ENCODE results near the gene ETNPPL.

- TF ChIP-seq, protein P1, sequence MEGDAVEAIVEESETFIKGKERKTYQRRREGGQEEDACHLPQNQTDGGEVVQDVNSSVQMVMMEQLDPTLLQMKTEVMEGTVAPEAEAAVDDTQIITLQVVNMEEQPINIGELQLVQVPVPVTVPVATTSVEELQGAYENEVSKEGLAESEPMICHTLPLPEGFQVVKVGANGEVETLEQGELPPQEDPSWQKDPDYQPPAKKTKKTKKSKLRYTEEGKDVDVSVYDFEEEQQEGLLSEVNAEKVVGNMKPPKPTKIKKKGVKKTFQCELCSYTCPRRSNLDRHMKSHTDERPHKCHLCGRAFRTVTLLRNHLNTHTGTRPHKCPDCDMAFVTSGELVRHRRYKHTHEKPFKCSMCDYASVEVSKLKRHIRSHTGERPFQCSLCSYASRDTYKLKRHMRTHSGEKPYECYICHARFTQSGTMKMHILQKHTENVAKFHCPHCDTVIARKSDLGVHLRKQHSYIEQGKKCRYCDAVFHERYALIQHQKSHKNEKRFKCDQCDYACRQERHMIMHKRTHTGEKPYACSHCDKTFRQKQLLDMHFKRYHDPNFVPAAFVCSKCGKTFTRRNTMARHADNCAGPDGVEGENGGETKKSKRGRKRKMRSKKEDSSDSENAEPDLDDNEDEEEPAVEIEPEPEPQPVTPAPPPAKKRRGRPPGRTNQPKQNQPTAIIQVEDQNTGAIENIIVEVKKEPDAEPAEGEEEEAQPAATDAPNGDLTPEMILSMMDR (IDR thresholded peaks at IDR 0.05; ENCODE audit: insufficient read depth, low read length) = no peak
- no peak for TF ChIP-seq POLR2AphosphoS5 (IDR thresholded peaks at IDR 0.05; ENCODE audit: low read depth)
- TF ChIP-seq GABPA (IDR thresholded peaks at IDR 0.05; ENCODE audit: low read depth) = no peak
- no peak for TF ChIP-seq REST (IDR thresholded peaks at IDR 0.05; ENCODE audit: insufficient replicate concordance, low read depth)
- TF ChIP-seq SPI1 (IDR thresholded peaks at IDR 0.05; ENCODE audit: borderline replicate concordance, low read depth) = no peak
Measured at GRCh38 chr4:108693211-108693610, 69.6 kb downstream of the ETNPPL start.
